SK-N-SH (cell line): Measurements from ENCODE around the gene PWWP2B.
"Not testable (repeated sequence)": the region's sequence is repeated elsewhere in the genome, so short reads cannot be mapped to it uniquely, and the experiment has no call there.

Source experiments
- FOSL2 ChIP-seq: IDR thresholded peaks from 2 replicates; pipeline ENCODE4 v1.4.0; 2012; ENCODE audit warnings: low read depth, mild to moderate bottlenecking, moderate library complexity, borderline replicate concordance
- MXI1 ChIP-seq: IDR thresholded peaks from 2 replicates; pipeline ENCODE4 v1.6.1; 2012; ENCODE audit warnings: mild to moderate bottlenecking, low read depth, low read length, improper control_type of control experiment
- POLR2AphosphoS5 ChIP-seq: IDR thresholded peaks from 2 replicates; pipeline ENCODE4 v1.6.1; 2012; ENCODE audit warnings: low read depth, low read length
- RAD21 ChIP-seq: IDR thresholded peaks from 2 replicates; pipeline ENCODE4 v1.6.1; 2012; ENCODE audit warnings: mild to moderate bottlenecking, low read length
- SIN3A ChIP-seq: IDR thresholded peaks from 2 replicates; pipeline ENCODE4 v1.6.1; 2012; ENCODE audit warnings: low read depth, mild to moderate bottlenecking, low read length, moderate library complexity, borderline replicate concordance
- TAF1 ChIP-seq: IDR thresholded peaks from 2 replicates; pipeline ENCODE4 v1.6.1; 2012; ENCODE audit warnings: low read depth, mild to moderate bottlenecking, low read length, moderate library complexity, borderline replicate concordance
- TF ChIP-seq, protein P1 (sequence below): fragments of 200-600 bp; sonication (generic); IDR thresholded peaks from 2 replicates; pipeline ENCODE4 v1.6.1; 2017; ENCODE audit warnings: antibody characterized with exemption, mild to moderate bottlenecking, moderate library complexity
- TF ChIP-seq, protein P2 (sequence below): IDR thresholded peaks from 2 replicates; pipeline ENCODE4 v1.4.0; 2012; ENCODE audit warnings: low read depth, borderline replicate concordance

DNA sequence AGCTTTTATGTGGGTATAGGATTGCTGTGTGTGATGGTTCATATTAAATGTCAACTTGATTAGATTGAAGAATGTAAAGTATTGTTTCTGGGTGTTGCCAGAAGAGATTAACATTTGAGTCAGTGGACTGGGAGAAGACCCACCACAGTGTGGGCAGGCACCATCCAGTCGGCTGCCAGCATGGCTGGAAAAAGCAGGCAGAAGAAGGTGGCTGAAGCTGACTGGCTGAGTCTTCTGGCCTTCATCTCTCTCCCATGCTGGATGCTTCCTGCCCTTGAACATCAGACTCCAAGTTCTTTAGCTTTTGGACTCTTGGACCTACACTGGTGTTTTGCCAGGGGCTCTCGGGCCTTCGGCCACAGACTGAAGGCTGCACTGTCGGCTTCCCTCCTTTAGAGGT lies 16.0 kb upstream of the PWWP2B start:
- TF ChIP-seq SIN3A, FOSL2, MXI1, RAD21, POLR2AphosphoS5, TAF1: not testable (repeated sequence)
- TF ChIP-seq, protein P1, sequence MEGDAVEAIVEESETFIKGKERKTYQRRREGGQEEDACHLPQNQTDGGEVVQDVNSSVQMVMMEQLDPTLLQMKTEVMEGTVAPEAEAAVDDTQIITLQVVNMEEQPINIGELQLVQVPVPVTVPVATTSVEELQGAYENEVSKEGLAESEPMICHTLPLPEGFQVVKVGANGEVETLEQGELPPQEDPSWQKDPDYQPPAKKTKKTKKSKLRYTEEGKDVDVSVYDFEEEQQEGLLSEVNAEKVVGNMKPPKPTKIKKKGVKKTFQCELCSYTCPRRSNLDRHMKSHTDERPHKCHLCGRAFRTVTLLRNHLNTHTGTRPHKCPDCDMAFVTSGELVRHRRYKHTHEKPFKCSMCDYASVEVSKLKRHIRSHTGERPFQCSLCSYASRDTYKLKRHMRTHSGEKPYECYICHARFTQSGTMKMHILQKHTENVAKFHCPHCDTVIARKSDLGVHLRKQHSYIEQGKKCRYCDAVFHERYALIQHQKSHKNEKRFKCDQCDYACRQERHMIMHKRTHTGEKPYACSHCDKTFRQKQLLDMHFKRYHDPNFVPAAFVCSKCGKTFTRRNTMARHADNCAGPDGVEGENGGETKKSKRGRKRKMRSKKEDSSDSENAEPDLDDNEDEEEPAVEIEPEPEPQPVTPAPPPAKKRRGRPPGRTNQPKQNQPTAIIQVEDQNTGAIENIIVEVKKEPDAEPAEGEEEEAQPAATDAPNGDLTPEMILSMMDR: not testable (repeated sequence)
- TF ChIP-seq, protein P2, sequence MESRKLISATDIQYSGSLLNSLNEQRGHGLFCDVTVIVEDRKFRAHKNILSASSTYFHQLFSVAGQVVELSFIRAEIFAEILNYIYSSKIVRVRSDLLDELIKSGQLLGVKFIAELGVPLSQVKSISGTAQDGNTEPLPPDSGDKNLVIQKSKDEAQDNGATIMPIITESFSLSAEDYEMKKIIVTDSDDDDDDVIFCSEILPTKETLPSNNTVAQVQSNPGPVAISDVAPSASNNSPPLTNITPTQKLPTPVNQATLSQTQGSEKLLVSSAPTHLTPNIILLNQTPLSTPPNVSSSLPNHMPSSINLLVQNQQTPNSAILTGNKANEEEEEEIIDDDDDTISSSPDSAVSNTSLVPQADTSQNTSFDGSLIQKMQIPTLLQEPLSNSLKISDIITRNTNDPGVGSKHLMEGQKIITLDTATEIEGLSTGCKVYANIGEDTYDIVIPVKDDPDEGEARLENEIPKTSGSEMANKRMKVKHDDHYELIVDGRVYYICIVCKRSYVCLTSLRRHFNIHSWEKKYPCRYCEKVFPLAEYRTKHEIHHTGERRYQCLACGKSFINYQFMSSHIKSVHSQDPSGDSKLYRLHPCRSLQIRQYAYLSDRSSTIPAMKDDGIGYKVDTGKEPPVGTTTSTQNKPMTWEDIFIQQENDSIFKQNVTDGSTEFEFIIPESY: not testable (repeated sequence)
